ENCODE results near the gene TRIO.

GRCh38 chr5:14107536-14107935 is 35.6 kb upstream of the TRIO start:
- TF ChIP-seq POLR2A (IDR thresholded peaks at IDR 0.05) (no peak), CTCF (IDR thresholded peaks at IDR 0.05) (no peak), EP300 (IDR thresholded peaks at IDR 0.05) (no peak)
